NK-92 (cell line): Measurements from ENCODE around the gene SLC35F3.

Experiments used
- DNase-seq: peaks from one replicate; lab custom pipeline; 2025; ENCODE audit not compliant: unreplicated experiment; lab: John Stamatoyannopoulos, UW

The SLC35F3 gene

GRCh38 chr1:234313171-234313570, 408.7 kb downstream of the SLC35F3 start:
- DNase-seq = no peak

DNA sequence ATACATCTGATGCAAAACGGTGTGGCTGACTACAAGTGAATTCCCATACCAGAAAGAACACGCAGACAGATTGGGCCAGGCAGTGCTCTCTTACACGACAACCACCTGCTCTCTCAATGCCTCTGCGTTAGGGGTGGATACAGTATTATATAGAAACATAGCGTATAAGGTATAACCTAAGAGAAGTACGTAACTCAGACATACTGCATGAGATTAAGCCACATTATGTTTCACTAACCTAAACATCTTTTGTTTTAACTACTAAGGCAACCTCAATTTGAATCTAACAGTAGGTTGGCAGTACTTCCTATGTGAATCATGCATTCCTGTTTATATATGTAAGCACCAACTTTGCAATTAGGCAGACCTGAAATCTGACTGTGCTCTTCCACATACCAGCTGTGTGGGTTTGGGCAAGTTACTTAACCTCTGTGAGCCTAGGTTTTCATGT, 410.6 kb downstream of the SLC35F3 start:
- no peak for DNase-seq

GRCh38 chr1:234315588-234315987, 411.1 kb downstream of the SLC35F3 start:
- no peak for DNase-seq

DNA sequence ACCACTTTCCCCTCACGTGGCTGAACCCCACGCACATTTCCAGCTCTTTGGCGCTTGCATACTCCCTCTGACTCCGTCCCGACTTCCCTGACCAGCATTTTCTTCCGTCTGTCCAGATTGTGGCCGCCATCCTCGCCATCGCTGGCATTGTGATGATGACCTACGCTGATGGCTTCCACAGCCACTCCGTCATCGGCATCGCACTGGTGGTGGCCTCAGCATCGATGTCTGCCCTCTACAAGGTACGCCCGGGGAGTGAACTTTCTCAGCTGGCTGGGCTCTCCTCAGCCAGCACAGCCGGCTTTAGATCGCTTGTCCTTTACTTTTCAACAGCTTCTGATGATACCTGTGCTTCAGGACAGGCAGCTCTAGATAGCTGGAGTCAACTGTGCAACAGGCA, 412.0 kb downstream of the SLC35F3 start:
- no peak for DNase-seq

GRCh38 chr1:234316937-234317336, 412.5 kb downstream of the SLC35F3 start:
- DNase-seq = no peak

DNA sequence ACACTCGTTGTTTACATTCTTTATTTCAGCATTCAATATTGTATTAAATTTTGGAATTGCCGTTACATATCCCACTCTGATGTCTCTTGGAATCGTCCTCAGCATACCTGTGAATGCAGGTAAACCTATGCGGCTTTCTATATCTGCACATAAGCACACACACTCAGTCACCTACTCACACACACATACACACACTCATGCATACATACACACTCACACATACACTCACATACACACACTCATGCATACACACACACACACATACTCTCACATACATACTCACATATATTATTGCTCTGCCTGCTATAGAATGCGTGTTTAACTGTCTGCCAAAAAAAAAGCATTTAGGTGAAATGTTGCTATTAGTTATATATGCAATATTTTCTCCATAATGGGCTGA, 415.6 kb downstream of the SLC35F3 start:
- DNase-seq = no peak

DNA sequence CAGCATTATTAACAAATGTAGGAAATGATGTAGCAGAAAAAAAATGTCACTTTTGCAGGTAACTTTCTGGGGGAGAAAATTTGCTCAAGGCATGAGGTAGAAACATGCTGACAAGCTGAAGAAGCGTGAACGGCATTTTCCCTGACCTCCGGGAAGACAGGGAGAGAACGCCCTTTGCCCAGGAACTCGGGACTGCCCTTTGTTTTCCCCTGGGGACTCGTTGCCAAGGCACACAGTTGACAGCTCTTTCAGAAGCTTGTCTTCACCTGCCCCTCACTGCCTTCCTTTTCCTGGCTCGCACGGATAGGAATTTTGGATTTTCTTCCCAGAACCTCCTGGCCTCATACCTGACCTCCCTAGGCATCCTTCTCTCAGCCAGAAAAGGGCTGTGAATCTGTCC, 416.1 kb downstream of the SLC35F3 start:
- no peak for DNase-seq

- DNase-seq = no peak
These were observed 416.8 kb downstream of the SLC35F3 start for GRCh38 chr1:234321231-234321630.

- DNase-seq = no peak
These were observed 417.6 kb downstream of the SLC35F3 start for GRCh38 chr1:234322097-234322496.

- no peak for DNase-seq
These were observed 418.5 kb downstream of the SLC35F3 start for GRCh38 chr1:234322979-234323378.

- DNase-seq = no peak
These were observed 420.3 kb downstream of the SLC35F3 start for GRCh38 chr1:234324821-234325220.

DNA sequence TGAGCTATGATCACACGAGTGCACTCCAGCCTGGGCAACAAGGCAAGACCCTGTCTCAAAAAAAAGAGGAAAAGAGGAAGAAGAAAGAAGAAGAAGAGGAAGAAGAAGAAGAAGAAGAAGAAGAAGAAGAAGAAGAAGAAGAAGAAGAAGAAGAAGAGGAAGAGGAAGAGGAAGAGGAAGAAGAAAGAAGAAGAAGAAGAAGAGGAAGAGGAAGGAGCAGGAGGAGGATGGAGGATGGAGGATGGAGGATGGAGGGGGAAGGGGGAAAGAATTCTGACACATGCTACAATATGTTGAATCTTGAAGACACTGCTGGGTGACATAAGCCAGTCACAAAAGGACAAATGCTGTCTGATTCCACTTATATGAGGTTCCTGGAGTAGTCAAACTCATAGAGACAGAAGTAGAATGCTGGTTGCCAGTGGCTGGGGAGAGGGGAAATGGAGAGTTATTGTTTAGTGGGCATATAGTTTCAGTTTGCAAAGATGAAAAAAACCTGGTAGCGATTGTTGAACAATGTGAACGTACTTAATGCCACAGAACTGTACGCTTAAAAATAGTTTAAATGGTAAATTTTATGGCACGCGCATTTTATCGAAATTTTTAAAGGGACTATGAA, 421.5 kb downstream of the SLC35F3 start:
- DNase-seq = no peak

- DNase-seq = no peak
These were observed 422.3 kb downstream of the SLC35F3 start for GRCh38 chr1:234326497-234327366.

DNA sequence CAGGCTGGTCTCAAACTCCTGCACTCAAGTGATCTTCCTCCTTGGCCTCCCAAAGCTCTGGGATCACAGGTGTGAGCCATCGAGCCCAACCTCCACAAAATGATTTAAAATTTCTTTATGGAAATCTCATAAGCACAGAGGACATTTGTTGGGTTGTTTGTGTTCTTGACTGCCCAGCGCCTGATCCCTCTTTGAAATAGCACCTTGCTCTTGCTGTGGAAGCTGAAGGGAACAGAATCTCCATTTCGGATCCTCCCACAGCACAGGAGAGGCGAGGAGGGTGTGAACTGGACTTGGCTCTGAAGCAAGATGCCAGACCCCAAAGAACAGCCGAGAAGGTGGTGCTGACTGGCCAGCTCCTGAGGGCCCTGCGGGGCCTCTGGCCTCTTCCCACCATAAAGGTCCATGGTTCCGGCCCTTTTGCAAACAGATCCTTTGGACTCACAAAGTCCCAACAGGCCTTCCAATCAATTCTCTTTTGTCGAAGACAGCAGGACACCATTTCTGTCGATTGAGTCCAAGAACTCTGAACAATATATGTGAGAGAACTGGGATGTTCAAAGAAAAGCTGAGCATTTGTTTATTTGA, 423.2 kb downstream of the SLC35F3 start:
- no peak for DNase-seq

DNA sequence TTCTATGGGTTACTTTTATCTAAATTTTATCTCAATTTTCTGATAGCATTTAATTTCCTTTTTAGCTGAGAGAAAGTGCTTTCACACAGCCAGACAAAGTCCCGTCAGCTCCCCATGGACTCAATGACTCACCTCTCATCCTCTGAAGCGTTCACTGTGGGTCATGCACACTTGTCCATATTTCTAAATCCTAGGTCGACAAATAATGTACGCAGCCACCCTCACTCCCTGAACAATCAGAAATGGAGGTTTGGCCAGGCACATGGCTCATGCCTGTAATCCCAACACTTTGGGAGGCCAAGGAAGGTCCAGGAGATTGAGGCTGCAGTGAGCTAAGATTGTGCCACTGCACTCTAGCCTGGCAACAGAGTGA, 426.4 kb downstream of the SLC35F3 start:
- no peak for DNase-seq

DNA sequence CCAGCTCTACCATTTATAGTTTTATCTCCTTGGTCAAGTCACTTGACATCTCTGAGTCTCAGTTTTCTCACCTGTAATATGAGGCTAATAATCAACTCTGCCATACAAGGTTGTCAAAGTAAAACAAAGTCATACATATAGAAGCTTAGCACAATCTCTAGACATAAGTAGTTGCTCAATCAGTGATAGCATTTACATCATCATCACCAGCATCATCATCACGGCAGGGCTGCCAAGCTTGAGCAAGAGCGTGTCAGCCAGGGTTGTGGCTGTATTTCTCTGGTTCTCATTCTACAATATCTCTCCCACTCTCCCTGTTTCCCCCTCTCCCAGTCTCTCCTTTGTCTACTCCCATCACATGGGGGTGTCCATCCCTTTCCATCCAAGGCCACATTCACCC, 427.0 kb downstream of the SLC35F3 start:
- no peak for DNase-seq

- no peak for DNase-seq
These were observed 431.9 kb downstream of the SLC35F3 start for GRCh38 chr1:234336359-234336758.

GRCh38 chr1:234337233-234337632, 432.8 kb downstream of the SLC35F3 start:
- no peak for DNase-seq

GRCh38 chr1:234340528-234340927, 436.1 kb downstream of the SLC35F3 start:
- no peak for DNase-seq

GRCh38 chr1:234342774-234343173, 438.3 kb downstream of the SLC35F3 start:
- no peak for DNase-seq

- no peak for DNase-seq
These were observed 440.8 kb downstream of the SLC35F3 start for GRCh38 chr1:234345237-234345636.

- DNase-seq = no peak
These were observed 444.5 kb downstream of the SLC35F3 start for GRCh38 chr1:234348964-234349363.
